Activated CD8-positive, alpha-beta T cell treated with anti-CD3 and anti-CD28 coated beads, Interleukin-2, amount 10 ng/mL, durations not matched to agents 7 days and 5 days (primary cell): ENCODE results near the gene KIF1A. TPM values are rescaled to one million over a fixed set of nuclear protein-coding genes. Genes with fewer than 3 reads are reported as not detected.
"Not testable (repeated sequence)": the region's sequence is repeated elsewhere in the genome, so short reads cannot be mapped to it uniquely, and the experiment has no call there.

Source experiments
- ATAC-seq: fragments of 150-1000 bp; cut with Tn5 transposase; one replicate; pipeline ENCODE4 v1.10.0; 2021; ENCODE audit warnings: moderate library complexity
- CTCF ChIA-PET: fragments of 350-600 bp; sonication (Branson Sonifier 250); formaldehyde crosslinking; loops from one replicate; lab custom pipeline; 2021; ENCODE audit warnings: antibody characterized with exemption; lab: Charles Lee
- POLR2A ChIA-PET: fragments of 350-600 bp; sonication (Branson Sonifier 250); formaldehyde crosslinking; loops from one replicate; lab custom pipeline; 2021; ENCODE audit warnings: antibody characterized with exemption; lab: Charles Lee
- DNase-seq: peaks from one replicate; pipeline ENCODE4 v3.0.0-alpha.2; 2020
- H3K27ac Mint-ChIP-seq: one replicate; pipeline ENCODE4 v1.8.0; 2021; ENCODE audit warnings: mild to moderate bottlenecking, mixed read lengths
- H3K27me3 Mint-ChIP-seq: one replicate; pipeline ENCODE4 v1.8.0; 2021; ENCODE audit warnings: low read depth, mixed read lengths
- H3K36me3 Mint-ChIP-seq: one replicate; pipeline ENCODE4 v1.8.0; 2021; ENCODE audit warnings: low read depth, mixed read lengths
- H3K4me1 Mint-ChIP-seq: one replicate; pipeline ENCODE4 v1.8.0; 2021; ENCODE audit warnings: low read depth, mixed read lengths
- H3K4me3 Mint-ChIP-seq: one replicate; pipeline ENCODE4 v1.8.0; 2021; ENCODE audit warnings: mild to moderate bottlenecking, mixed read lengths
- H3K9me3 Mint-ChIP-seq: one replicate; pipeline ENCODE4 v1.8.0; 2022; ENCODE audit warnings: mixed read lengths; ENCODE audit not compliant: insufficient read depth
- total RNA-seq, 2 experiments: library from RNA; stranded (reverse); gene quantifications; one replicate each; pipeline ENCODE4 v1.2.3, GENCODE V29; 2021

Gene KIF1A
- total RNA-seq, 2 experiments from 2014 or later = 0.81 to 1.5 TPM

GRCh38 chr2:240779250-240779832, 40.7 kb downstream of the KIF1A start:
- H3K27me3 Mint-ChIP-seq, H3K36me3 Mint-ChIP-seq, ATAC-seq, H3K4me1 Mint-ChIP-seq, DNase-seq, CTCF ChIA-PET, POLR2A ChIA-PET, H3K4me3 Mint-ChIP-seq, H3K9me3 Mint-ChIP-seq, H3K27ac Mint-ChIP-seq: not testable (repeated sequence)

- no peak overlapping the region for H3K4me3 Mint-ChIP-seq
- ATAC-seq = no peak
- POLR2A ChIA-PET = no interaction called here
- no peak overlapping the region for H3K27ac Mint-ChIP-seq
- CTCF ChIA-PET = no interaction called here
- H3K36me3 Mint-ChIP-seq = no peaks in the 10 kb centered on the region
- H3K27me3 Mint-ChIP-seq = no peaks in the 10 kb centered on the region
- no peaks in the 10 kb centered on the region for H3K9me3 Mint-ChIP-seq
- no peaks in the 10 kb centered on the region for H3K4me1 Mint-ChIP-seq
- no peak for DNase-seq
Measured at GRCh38 chr2:240778426-240778825, 41.6 kb downstream of the KIF1A start.

- ATAC-seq = no peak
- DNase-seq = no peak
- Mint-ChIP-seq H3K4me1 (no peaks in the 10 kb centered on the region), H3K9me3 (no peaks in the 10 kb centered on the region), H3K27ac (no peak overlapping the region), H3K27me3 (no peaks in the 10 kb centered on the region), H3K4me3 (no peak overlapping the region), H3K36me3 (no peaks in the 10 kb centered on the region)
- ChIA-PET POLR2A (no interaction called here), CTCF (no interaction called here)
Measured at GRCh38 chr2:240777456-240778212, 42.4 kb downstream of the KIF1A start.

GRCh38 chr2:240775905-240776304, 44.1 kb downstream of the KIF1A start:
- ChIA-PET POLR2A (no interaction called here), CTCF (no interaction called here)
- Mint-ChIP-seq H3K27me3 (no peaks in the 10 kb centered on the region), H3K4me3 (no peak overlapping the region), H3K4me1 (no peaks in the 10 kb centered on the region), H3K36me3 (no peaks in the 10 kb centered on the region), H3K9me3 (no peaks in the 10 kb centered on the region), H3K27ac (no peak overlapping the region)
- ATAC-seq (no peak), DNase-seq (no peak)

GRCh38 chr2:240774856-240775255, 45.2 kb downstream of the KIF1A start:
- no peak for ATAC-seq
- Mint-ChIP-seq H3K36me3 (no peaks in the 10 kb centered on the region), H3K27ac (no peak overlapping the region), H3K4me1 (no peaks in the 10 kb centered on the region), H3K9me3 (no peaks in the 10 kb centered on the region), H3K27me3 (no peaks in the 10 kb centered on the region), H3K4me3 (no peak overlapping the region)
- CTCF ChIA-PET = no interaction called here
- no peak for DNase-seq
- POLR2A ChIA-PET = no interaction called here

- H3K27ac Mint-ChIP-seq = no peak overlapping the region
- DNase-seq (no peak), ATAC-seq (no peak)
- H3K36me3 Mint-ChIP-seq = no peaks in the 10 kb centered on the region
- H3K4me3 Mint-ChIP-seq = no peak overlapping the region
- ChIA-PET CTCF (no interaction called here), POLR2A (no interaction called here)
- no peaks in the 10 kb centered on the region for H3K4me1 Mint-ChIP-seq
- no peaks in the 10 kb centered on the region for H3K27me3 Mint-ChIP-seq
- no peaks in the 10 kb centered on the region for H3K9me3 Mint-ChIP-seq
Measured at GRCh38 chr2:240769096-240769495, 50.9 kb downstream of the KIF1A start.

GRCh38 chr2:240768216-240768615, 51.8 kb downstream of the KIF1A start:
- Mint-ChIP-seq H3K27ac (no peak overlapping the region), H3K4me3 (no peak overlapping the region), H3K4me1 (no peaks in the 10 kb centered on the region), H3K27me3 (no peaks in the 10 kb centered on the region), H3K36me3 (no peaks in the 10 kb centered on the region), H3K9me3 (no peaks in the 10 kb centered on the region)
- CTCF ChIA-PET = no interaction called here
- ATAC-seq = no peak
- POLR2A ChIA-PET = no interaction called here
- no peak for DNase-seq

- Mint-ChIP-seq H3K27ac (no peak overlapping the region), H3K9me3 (no peaks in the 10 kb centered on the region), H3K27me3 (no peaks in the 10 kb centered on the region), H3K4me3 (no peak overlapping the region), H3K4me1 (no peaks in the 10 kb centered on the region), H3K36me3 (no peaks in the 10 kb centered on the region)
- ChIA-PET POLR2A (interaction anchor here (0.8 kb wide), 1 partner anchor 20 kb away, joined by 3 read pairs; no protein-coding TSS in a partner anchor), CTCF (no interaction called here)
- DNase-seq (no peak), ATAC-seq (no peak)
Measured at GRCh38 chr2:240767341-240767740, 52.7 kb downstream of the KIF1A start.

GRCh38 chr2:240766072-240766471, 53.9 kb downstream of the KIF1A start:
- ATAC-seq (no peak), DNase-seq (no peak)
- Mint-ChIP-seq H3K27ac (no peak overlapping the region), H3K4me1 (no peaks in the 10 kb centered on the region), H3K9me3 (no peaks in the 10 kb centered on the region), H3K4me3 (no peak overlapping the region), H3K36me3 (no peaks in the 10 kb centered on the region), H3K27me3 (no peaks in the 10 kb centered on the region)
- CTCF ChIA-PET = no interaction called here
- POLR2A ChIA-PET = no interaction called here

GRCh38 chr2:240765007-240765406, 55.0 kb downstream of the KIF1A start:
- H3K4me1 Mint-ChIP-seq = no peaks in the 10 kb centered on the region
- no peaks in the 10 kb centered on the region for H3K36me3 Mint-ChIP-seq
- ChIA-PET POLR2A (no interaction called here), CTCF (no interaction called here)
- no peak overlapping the region for H3K4me3 Mint-ChIP-seq
- ATAC-seq (no peak), DNase-seq (no peak)
- H3K27me3 Mint-ChIP-seq = no peaks in the 10 kb centered on the region
- H3K9me3 Mint-ChIP-seq = no peaks in the 10 kb centered on the region
- H3K27ac Mint-ChIP-seq = no peak overlapping the region

- ATAC-seq (no peak), DNase-seq (no peak)
- Mint-ChIP-seq H3K4me1 (no peaks in the 10 kb centered on the region), H3K27me3 (no peaks in the 10 kb centered on the region), H3K4me3 (no peak overlapping the region), H3K27ac (no peak overlapping the region), H3K36me3 (no peaks in the 10 kb centered on the region), H3K9me3 (no peaks in the 10 kb centered on the region)
- POLR2A ChIA-PET = no interaction called here
- CTCF ChIA-PET = no interaction called here
Measured at GRCh38 chr2:240764605-240765004, 55.4 kb downstream of the KIF1A start.

- no peak for DNase-seq
- Mint-ChIP-seq H3K27ac (no peak overlapping the region), H3K4me3 (no peak overlapping the region), H3K4me1 (no peaks in the 10 kb centered on the region), H3K9me3 (no peaks in the 10 kb centered on the region), H3K36me3 (no peaks in the 10 kb centered on the region), H3K27me3 (no peaks in the 10 kb centered on the region)
- POLR2A ChIA-PET = no interaction called here
- CTCF ChIA-PET = no interaction called here
- ATAC-seq = no peak
Measured at GRCh38 chr2:240762971-240763370, 57.0 kb downstream of the KIF1A start.
